ACC112 (cell line): Measurements from ENCODE around the gene SAMD8.

Experiments
- H2AFZ ChIP-seq: fragments of 200-600 bp; sonication (generic); one replicate; pipeline ENCODE4 v1.6.0; 2017; ENCODE audit warnings: antibody characterized with exemption, low read length; ENCODE audit not compliant: unreplicated experiment
- H3K27ac ChIP-seq: fragments of 200-600 bp; sonication (generic); 2 replicates; pipeline ENCODE4 v1.5.1; 2014; ENCODE audit warnings: low read depth, mild to moderate bottlenecking, antibody characterized with exemption, low read length, moderate library complexity
- H3K27me3 ChIP-seq: fragments of 200-600 bp; sonication (generic); 2 replicates; pipeline ENCODE4 v1.6.1; 2014; ENCODE audit warnings: mild to moderate bottlenecking, antibody characterized with exemption, low read length, moderate library complexity, mixed read lengths; ENCODE audit not compliant: insufficient read depth
- H3K36me3 ChIP-seq: fragments of 200-600 bp; sonication (generic); 2 replicates; pipeline ENCODE4 v1.6.1; 2016; ENCODE audit warnings: mild to moderate bottlenecking, antibody characterized with exemption, low read length, moderate library complexity, mixed read lengths; ENCODE audit not compliant: insufficient read depth
- H3K4me1 ChIP-seq: fragments of 200-600 bp; sonication (generic); one replicate; pipeline ENCODE4 v1.6.1; 2016; ENCODE audit warnings: low read length, mixed read lengths; ENCODE audit not compliant: insufficient read depth, unreplicated experiment, control insufficient read depth
- H3K4me3 ChIP-seq: fragments of 200-600 bp; sonication (generic); 2 replicates; pipeline ENCODE4 v1.5.1; 2014; ENCODE audit warnings: mild to moderate bottlenecking, low read depth, low read length
- H3K79me2 ChIP-seq: fragments of 200-600 bp; sonication (generic); one replicate; pipeline ENCODE4 v1.6.0; 2016; ENCODE audit warnings: low read length; ENCODE audit not compliant: control insufficient read depth, unreplicated experiment, insufficient read depth

SAMD8 gene

GRCh38 chr10:75071756-75072155 is 39.7 kb upstream of the SAMD8 start:
- Histone ChIP-seq H3K36me3 (no peaks in the 10 kb centered on the region), H3K27me3 (no peaks in the 10 kb centered on the region), H3K4me1 (no peaks in the 10 kb centered on the region), H3K4me3 (no peak overlapping the region), H2AFZ (no peak overlapping the region), H3K79me2 (no peaks in the 10 kb centered on the region), H3K27ac (no peak overlapping the region)

GRCh38 chr10:75072727-75073126 is 38.7 kb upstream of the SAMD8 start:
- Histone ChIP-seq H3K4me3 (no peak overlapping the region), H2AFZ (no peak overlapping the region), H3K79me2 (no peaks in the 10 kb centered on the region), H3K27me3 (no peaks in the 10 kb centered on the region), H3K4me1 (no peaks in the 10 kb centered on the region), H3K27ac (no peak overlapping the region), H3K36me3 (no peaks in the 10 kb centered on the region)

GRCh38 chr10:75073442-75073841 is 38.0 kb upstream of the SAMD8 start:
- H3K4me1 ChIP-seq, result no peaks in the 10 kb centered on the region
- H3K36me3 ChIP-seq, result no peaks in the 10 kb centered on the region
- no peak overlapping the region for H3K4me3 ChIP-seq
- H2AFZ ChIP-seq, result no peak overlapping the region
- no peaks in the 10 kb centered on the region for H3K79me2 ChIP-seq
- H3K27ac ChIP-seq, result no peak overlapping the region
- H3K27me3 ChIP-seq, result no peaks in the 10 kb centered on the region

DNA sequence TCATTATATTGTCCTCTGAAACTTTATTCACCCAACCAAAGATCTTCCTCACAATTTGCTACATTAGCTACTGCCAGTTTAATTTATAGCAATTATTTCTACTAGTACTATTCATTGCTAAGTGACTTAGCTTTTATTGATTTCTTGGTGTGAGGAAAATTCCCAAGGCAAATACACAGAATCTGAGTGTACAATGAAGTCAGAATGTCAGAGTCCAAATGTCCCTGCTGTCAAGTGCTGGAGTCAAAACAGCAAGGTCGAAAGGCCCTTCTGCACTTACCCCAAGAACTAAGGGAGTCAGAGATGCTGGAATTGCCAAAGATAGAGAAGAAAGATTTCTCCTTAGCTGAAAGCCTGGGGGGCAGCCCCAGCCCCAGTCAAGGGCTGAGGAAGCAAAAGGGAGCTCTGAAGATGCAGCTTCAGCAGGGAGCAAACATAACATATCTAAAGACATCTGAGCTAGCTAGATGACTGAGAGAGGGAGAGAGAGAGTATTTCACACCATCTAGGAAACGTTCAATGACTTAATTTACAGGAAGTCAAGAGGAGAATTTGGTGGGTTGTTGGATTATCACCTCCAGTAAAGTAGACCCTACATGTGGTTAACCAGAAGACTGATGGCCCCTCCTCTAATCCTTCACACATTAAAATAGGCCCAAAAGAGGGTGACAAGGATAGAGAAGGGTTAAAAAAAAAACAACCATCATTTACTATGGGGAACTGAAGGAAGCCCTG is 36.6 kb upstream of the SAMD8 start:
- H3K79me2 ChIP-seq, result no peaks in the 10 kb centered on the region
- H3K27me3 ChIP-seq, result no peaks in the 10 kb centered on the region
- H3K36me3 ChIP-seq, result no peaks in the 10 kb centered on the region
- H3K4me1 ChIP-seq, result no peaks in the 10 kb centered on the region
- H2AFZ ChIP-seq, result no peak overlapping the region
- H3K4me3 ChIP-seq, result no peak overlapping the region
- H3K27ac ChIP-seq, result no peak overlapping the region

DNA sequence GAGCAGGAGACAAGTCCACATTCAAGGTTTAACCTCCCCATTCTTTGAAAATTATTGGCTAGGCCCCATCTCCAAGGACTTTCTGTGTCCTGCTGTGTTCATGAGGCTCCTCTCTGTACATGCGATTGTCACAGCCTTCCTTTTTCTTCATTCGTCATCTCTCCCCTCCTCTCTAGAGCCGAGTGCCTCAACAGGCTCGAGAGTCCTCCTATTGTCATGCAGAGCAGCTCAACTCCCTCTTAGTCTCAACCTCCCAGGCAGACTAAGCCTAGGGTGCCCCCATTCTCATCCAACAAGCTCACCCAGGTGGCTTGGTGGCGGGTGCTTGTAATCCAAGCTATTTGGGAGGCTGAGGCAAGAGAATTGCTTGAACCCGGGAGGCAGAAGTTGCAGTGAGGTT is 35.1 kb upstream of the SAMD8 start:
- Histone ChIP-seq H3K27ac (no peak overlapping the region), H3K4me3 (no peak overlapping the region), H3K79me2 (no peaks in the 10 kb centered on the region), H2AFZ (no peak overlapping the region), H3K36me3 (no peaks in the 10 kb centered on the region), H3K27me3 (no peaks in the 10 kb centered on the region), H3K4me1 (no peaks in the 10 kb centered on the region)

DNA sequence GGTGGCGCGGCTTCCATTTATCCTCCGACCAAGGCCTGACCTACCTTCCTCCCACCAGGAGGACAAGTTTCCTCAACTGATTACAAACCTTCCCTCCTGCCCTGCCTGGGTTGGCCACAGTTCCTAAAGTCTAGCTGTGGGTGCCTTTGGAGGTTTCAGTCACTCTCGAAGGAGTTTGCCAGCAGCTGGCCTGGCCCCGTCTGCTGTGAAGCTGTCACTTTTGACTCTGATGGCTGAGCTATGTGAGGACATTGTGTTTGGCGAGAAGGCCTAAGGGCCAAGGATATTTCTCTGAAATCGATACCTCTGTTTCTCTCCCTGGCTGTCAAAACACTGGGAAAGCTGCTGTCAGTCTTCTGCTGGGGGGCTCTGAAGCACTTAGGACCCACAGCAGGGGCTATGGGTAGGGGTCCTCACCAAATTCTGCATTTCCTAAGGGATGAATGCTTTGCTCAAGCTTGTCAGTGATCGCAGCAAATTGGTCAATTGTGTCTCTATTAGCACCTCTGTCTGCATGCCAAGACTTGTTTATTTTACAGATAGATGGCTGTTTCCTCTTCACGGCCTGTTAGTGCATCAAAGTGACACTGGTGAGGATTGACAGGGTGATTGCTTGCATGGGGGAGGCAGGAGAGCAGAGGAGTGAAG is 31.9 kb upstream of the SAMD8 start:
- no peaks in the 10 kb centered on the region for H3K79me2 ChIP-seq
- H2AFZ ChIP-seq, result no peak overlapping the region
- no peak overlapping the region for H3K4me3 ChIP-seq
- H3K4me1 ChIP-seq, result no peaks in the 10 kb centered on the region
- no peak overlapping the region for H3K27ac ChIP-seq
- 0 out of 2 replicates have a peak, but pooled peaks cover 4% of the 10 kb centered on the region for H3K27me3 ChIP-seq
- no peaks in the 10 kb centered on the region for H3K36me3 ChIP-seq

DNA sequence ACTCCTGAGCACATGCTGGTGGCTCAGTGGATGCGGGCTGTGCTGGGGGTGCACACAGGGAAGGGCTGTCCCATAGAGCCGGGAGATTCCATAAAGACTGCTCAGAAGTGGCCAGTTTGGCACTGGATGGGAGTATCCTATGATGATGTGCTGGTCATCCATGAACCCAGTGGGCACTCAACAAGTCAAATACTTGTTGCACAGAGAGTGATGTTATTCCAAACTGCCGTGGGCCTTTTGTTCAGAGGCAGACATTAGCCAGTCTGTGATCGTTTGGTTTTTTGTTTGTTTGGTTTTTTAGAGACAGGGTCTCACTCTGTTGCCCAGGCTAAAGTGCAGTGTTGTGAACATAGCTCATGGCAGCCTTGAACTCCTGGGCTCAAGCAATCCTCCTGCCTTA is 30.9 kb upstream of the SAMD8 start:
- Histone ChIP-seq H3K4me1 (no peaks in the 10 kb centered on the region), H3K79me2 (no peaks in the 10 kb centered on the region), H2AFZ (no peak overlapping the region), H3K27me3 (0 out of 2 replicates have a peak, but pooled peaks cover 4% of the 10 kb centered on the region), H3K4me3 (no peak overlapping the region), H3K36me3 (no peaks in the 10 kb centered on the region), H3K27ac (no peak overlapping the region)

DNA sequence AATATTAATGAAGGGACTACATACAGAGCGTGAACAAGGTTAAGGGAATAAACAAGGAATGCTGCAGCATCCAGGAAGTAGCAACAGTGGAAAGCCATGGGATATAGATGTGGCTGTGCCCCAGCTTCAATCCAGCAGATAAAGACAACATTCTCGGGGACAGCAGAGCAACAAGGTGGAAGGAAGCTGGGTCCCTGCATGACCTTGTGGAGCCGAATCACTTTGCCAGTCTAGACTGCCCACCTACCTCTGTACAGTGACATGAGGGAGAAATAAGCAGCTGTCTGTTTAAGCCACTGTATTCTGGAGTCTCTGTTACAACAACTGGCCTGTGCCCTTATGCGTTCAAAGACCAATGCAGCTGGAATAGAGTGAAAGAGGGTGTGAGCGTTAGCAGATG is 30.1 kb upstream of the SAMD8 start:
- Histone ChIP-seq H3K4me1 (no peaks in the 10 kb centered on the region), H3K36me3 (no peaks in the 10 kb centered on the region), H2AFZ (no peak overlapping the region), H3K4me3 (no peak overlapping the region), H3K79me2 (no peaks in the 10 kb centered on the region), H3K27me3 (0 out of 2 replicates have a peak, but pooled peaks cover 4% of the 10 kb centered on the region), H3K27ac (no peak overlapping the region)

DNA sequence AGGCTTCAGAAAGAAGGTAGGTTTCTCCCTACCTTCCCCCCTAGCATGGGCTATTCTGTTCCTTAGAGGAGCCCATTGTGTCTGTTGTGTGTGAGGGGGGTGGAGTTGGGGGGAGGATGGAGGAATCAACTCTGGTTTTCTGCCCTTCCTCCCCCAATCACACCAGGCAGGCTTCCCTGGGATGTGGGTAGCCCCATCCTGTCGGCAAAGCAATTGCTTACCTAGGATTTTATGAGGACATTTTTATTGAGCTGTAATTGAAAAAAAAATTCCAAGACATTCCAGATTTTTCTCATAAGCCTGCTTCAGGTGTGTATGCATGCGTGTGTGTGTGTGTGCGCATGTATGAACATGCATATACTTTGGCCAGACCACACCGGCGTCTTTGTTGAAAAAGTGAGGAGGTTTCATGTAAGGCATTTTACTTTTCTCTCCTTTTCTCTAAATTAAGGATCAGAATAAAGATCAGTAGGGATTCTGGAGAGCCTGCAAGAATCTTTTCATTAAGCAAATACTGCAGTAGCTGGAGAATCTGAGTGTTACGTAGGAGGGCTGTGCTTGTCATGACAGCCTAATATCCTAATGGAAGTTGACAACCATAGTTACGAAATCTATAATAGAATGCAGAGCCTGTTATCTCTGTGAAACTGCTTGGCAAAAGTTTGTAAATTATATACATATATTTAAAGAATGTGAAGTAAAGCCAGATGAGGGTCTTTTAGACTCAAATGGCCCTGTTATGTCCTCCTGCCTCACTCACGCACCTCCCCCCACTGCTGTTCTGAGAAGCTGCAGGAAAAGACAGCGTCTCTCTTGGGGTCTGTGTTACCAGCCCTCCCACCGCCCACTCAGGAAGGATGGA is 27.3 kb upstream of the SAMD8 start:
- Histone ChIP-seq H3K27ac (no peak overlapping the region), H3K4me1 (no peaks in the 10 kb centered on the region), H3K4me3 (no peak overlapping the region), H3K27me3 (0 out of 2 replicates have a peak, but pooled peaks cover 4% of the 10 kb centered on the region), H2AFZ (no peak overlapping the region), H3K36me3 (no peaks in the 10 kb centered on the region), H3K79me2 (no peaks in the 10 kb centered on the region)

DNA sequence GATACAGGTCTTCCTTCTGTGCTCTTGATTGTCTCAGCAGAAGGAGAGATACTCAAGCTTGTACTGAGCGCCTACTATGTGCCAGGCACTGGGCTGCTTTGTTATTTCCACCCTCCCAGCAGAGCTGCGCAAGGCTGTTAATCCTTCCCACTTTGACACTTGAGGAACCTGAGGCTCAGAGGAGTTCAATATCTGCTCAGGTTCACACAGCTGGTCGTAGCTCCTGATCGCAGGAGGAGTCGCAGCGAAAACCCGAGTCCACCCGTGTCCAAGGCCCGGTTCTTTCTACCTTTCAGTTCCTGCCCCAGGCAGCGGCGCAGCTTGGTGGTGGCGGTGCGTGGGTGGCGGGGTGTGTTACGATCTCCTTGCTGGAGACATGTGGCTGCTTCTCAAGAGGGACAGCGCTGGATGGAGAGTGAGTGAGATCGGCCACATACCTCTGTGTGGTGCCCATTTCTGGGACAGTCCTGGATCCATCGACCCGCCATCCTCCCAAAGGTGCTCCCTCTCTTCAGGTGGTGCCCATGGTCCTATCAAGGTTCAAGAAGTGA is 26.5 kb upstream of the SAMD8 start:
- no peak overlapping the region for H2AFZ ChIP-seq
- H3K4me3 ChIP-seq, result no peak overlapping the region
- no peaks in the 10 kb centered on the region for H3K79me2 ChIP-seq
- no peaks in the 10 kb centered on the region for H3K4me1 ChIP-seq
- no peak overlapping the region for H3K27ac ChIP-seq
- no peaks in the 10 kb centered on the region for H3K36me3 ChIP-seq
- H3K27me3 ChIP-seq, result 0 out of 2 replicates have a peak, but pooled peaks cover 4% of the 10 kb centered on the region
